CD4-positive, alpha-beta T cell treated with Interleukin-1 beta for 1 hour (primary cell): Measurements from ENCODE around the gene AKIRIN1.
"Not testable (repeated sequence)": the region's sequence is repeated elsewhere in the genome, so short reads cannot be mapped to it uniquely, and the experiment has no call there.

Source experiments
- DNase-seq, 2 donors: peaks; one replicate each; pipeline ENCODE4 v3.0.0-alpha.2; 2020 to 2022

AKIRIN1 gene

GRCh38 chr1:38997034-38997900, 6.2 kb downstream of the AKIRIN1 start:
- DNase-seq, result peak in 1 of 2 donors; percentile 32

- no peak for DNase-seq
These were observed 6.8 kb downstream of the AKIRIN1 start for GRCh38 chr1:38997901-38998190.

GRCh38 chr1:39001516-39002421, 10.7 kb downstream of the AKIRIN1 start:
- DNase-seq, result no peak

GRCh38 chr1:39003281-39003680, 12.2 kb downstream of the AKIRIN1 start:
- DNase-seq, result no peak

- no peak for DNase-seq
These were observed 12.7 kb downstream of the AKIRIN1 start for GRCh38 chr1:39003794-39004193.

- DNase-seq, result no peak
These were observed 15.2 kb downstream of the AKIRIN1 start for GRCh38 chr1:39006287-39006686.

- no peak for DNase-seq
These were observed 15.9 kb downstream of the AKIRIN1 start for GRCh38 chr1:39006726-39007645.

- DNase-seq, result not testable (repeated sequence)
These were observed 23.9 kb downstream of the AKIRIN1 start for GRCh38 chr1:39014956-39015355.

GRCh38 chr1:39016604-39017171, 25.6 kb downstream of the AKIRIN1 start:
- no peak for DNase-seq

- no peak for DNase-seq
These were observed 26.2 kb downstream of the AKIRIN1 start for GRCh38 chr1:39017266-39017665.

- DNase-seq, result not testable (repeated sequence)
These were observed 29.4 kb downstream of the AKIRIN1 start for GRCh38 chr1:39020494-39020893.

GRCh38 chr1:39021426-39021825, 30.4 kb downstream of the AKIRIN1 start:
- DNase-seq, result no peak

GRCh38 chr1:39023140-39023539, 32.1 kb downstream of the AKIRIN1 start:
- DNase-seq, result no peak

- peak; percentile 84 to 87 for DNase-seq
These were observed 35.2 kb downstream of the AKIRIN1 start, which contains the start of gene NDUFS5 for GRCh38 chr1:39026051-39026865. Gene NDUFS5 (plus strand): TSS chr1:39026350. CDS start chr1:39028725, 2,375 bp downstream.

GRCh38 chr1:39026866-39027507, 35.9 kb downstream of the AKIRIN1 start:
- no peak for DNase-seq

- peak in 1 of 2 donors; percentile 35 for DNase-seq
These were observed 43.1 kb downstream of the AKIRIN1 start for GRCh38 chr1:39034114-39034654.

- no peak for DNase-seq
These were observed 45.6 kb downstream of the AKIRIN1 start for GRCh38 chr1:39036678-39037077.

GRCh38 chr1:39043513-39043912, 52.4 kb downstream of the AKIRIN1 start:
- no peak for DNase-seq

GRCh38 chr1:39044762-39045161, 53.7 kb downstream of the AKIRIN1 start:
- no peak for DNase-seq

GRCh38 chr1:39045231-39045630, 54.2 kb downstream of the AKIRIN1 start:
- DNase-seq, result no peak
